Memory B cell (primary cell): ENCODE measurements around the gene TBC1D14.
"Not testable (repeated sequence)": the region's sequence is repeated elsewhere in the genome, so short reads cannot be mapped to it uniquely, and the experiment has no call there.

ENCODE experiments used
- ATAC-seq: fragments of 150-1000 bp; cut with Tn5 transposase; 2 replicates; pipeline ENCODE4 v1.10.0; 2021; ENCODE audit warnings: low read depth, mild to moderate bottlenecking, moderate library complexity
- DNase-seq, 2 donors: peaks; one replicate each; pipeline ENCODE4 v3.0.0; 2022; ENCODE audit warnings: low spot score in 2 of 2
- H3K27ac Mint-ChIP-seq: one replicate; pipeline ENCODE4 v1.8.0; 2022; ENCODE audit warnings: mild to moderate bottlenecking, moderate library complexity, mixed read lengths
- H3K27me3 Mint-ChIP-seq: one replicate; pipeline ENCODE4 v1.8.0; 2022; ENCODE audit warnings: mixed read lengths
- H3K36me3 Mint-ChIP-seq: one replicate; pipeline ENCODE4 v1.8.0; 2022; ENCODE audit warnings: mild to moderate bottlenecking, mixed read lengths
- H3K4me1 Mint-ChIP-seq: one replicate; pipeline ENCODE4 v1.8.0; 2022; ENCODE audit warnings: mixed read lengths
- H3K4me3 Mint-ChIP-seq: one replicate; pipeline ENCODE4 v1.8.0; 2022; ENCODE audit warnings: mild to moderate bottlenecking, moderate library complexity, mixed read lengths
- H3K9me3 Mint-ChIP-seq: one replicate; pipeline ENCODE4 v1.8.0; 2022; ENCODE audit warnings: mixed read lengths

Gene TBC1D14

GRCh38 chr4:6965329-6965728, 55.7 kb downstream of the TBC1D14 start:
- peaks cover 13% of the 10 kb centered on the region for H3K36me3 Mint-ChIP-seq
- peaks cover 52% of the 10 kb centered on the region for H3K4me1 Mint-ChIP-seq
- H3K9me3 Mint-ChIP-seq: no peaks in the 10 kb centered on the region
- H3K27ac Mint-ChIP-seq: no peak overlapping the region
- DNase-seq (no peak), ATAC-seq (no peak)
- no peak overlapping the region for H3K4me3 Mint-ChIP-seq
- no peaks in the 10 kb centered on the region for H3K27me3 Mint-ChIP-seq

- Mint-ChIP-seq H3K9me3 (no peaks in the 10 kb centered on the region), H3K27ac (no peak overlapping the region), H3K27me3 (no peaks in the 10 kb centered on the region), H3K4me1 (peaks cover 43% of the 10 kb centered on the region), H3K36me3 (peaks cover 17% of the 10 kb centered on the region), H3K4me3 (no peak overlapping the region)
- ATAC-seq: no peak
- DNase-seq: no peak
These were observed 58.3 kb downstream of the TBC1D14 start for GRCh38 chr4:6967846-6968340.

GRCh38 chr4:6968496-6968895, 58.9 kb downstream of the TBC1D14 start:
- Mint-ChIP-seq H3K4me1 (peaks cover 37% of the 10 kb centered on the region), H3K27ac (no peak overlapping the region), H3K4me3 (no peak overlapping the region)

GRCh38 chr4:6969826-6970800, 60.5 kb downstream of the TBC1D14 start:
- Mint-ChIP-seq H3K27ac (peak overlapping the region; percentile 89), H3K4me1 (peaks cover 33% of the 10 kb centered on the region), H3K4me3 (peak overlapping the region; percentile 24), H3K9me3 (no peaks in the 10 kb centered on the region), H3K27me3 (no peaks in the 10 kb centered on the region), H3K36me3 (peaks cover 17% of the 10 kb centered on the region)
- DNase-seq (no peak), ATAC-seq (peak; percentile 68)

More at GRCh38 chr4:6968496-6968895, 58.9 kb downstream of the TBC1D14 start:
- peaks cover 17% of the 10 kb centered on the region for H3K36me3 Mint-ChIP-seq
- H3K27me3 Mint-ChIP-seq: no peaks in the 10 kb centered on the region
- H3K9me3 Mint-ChIP-seq: no peaks in the 10 kb centered on the region
- ATAC-seq: no peak
- no peak for DNase-seq

GRCh38 chr4:6971536-6972374, 62.1 kb downstream of the TBC1D14 start:
- Mint-ChIP-seq H3K27ac (no peak overlapping the region), H3K36me3 (peaks cover 17% of the 10 kb centered on the region), H3K27me3 (no peaks in the 10 kb centered on the region), H3K4me3 (no peak overlapping the region), H3K4me1 (peaks cover 26% of the 10 kb centered on the region), H3K9me3 (no peaks in the 10 kb centered on the region)
- no peak for ATAC-seq
- no peak for DNase-seq

GRCh38 chr4:6972375-6972650, 62.7 kb downstream of the TBC1D14 start:
- no peak for ATAC-seq
- Mint-ChIP-seq H3K36me3 (peaks cover 17% of the 10 kb centered on the region), H3K27ac (peak overlapping the region; percentile 9), H3K4me1 (peaks cover 26% of the 10 kb centered on the region), H3K27me3 (no peaks in the 10 kb centered on the region), H3K4me3 (no peak overlapping the region), H3K9me3 (no peaks in the 10 kb centered on the region)
- no peak for DNase-seq

GRCh38 chr4:6972911-6973310, 63.3 kb downstream of the TBC1D14 start:
- no peak for ATAC-seq
- no peaks in the 10 kb centered on the region for H3K9me3 Mint-ChIP-seq
- H3K4me3 Mint-ChIP-seq: no peak overlapping the region
- DNase-seq: no peak
- peaks cover 15% of the 10 kb centered on the region for H3K36me3 Mint-ChIP-seq
- H3K4me1 Mint-ChIP-seq: peaks cover 26% of the 10 kb centered on the region
- H3K27ac Mint-ChIP-seq: peak overlapping the region; percentile 9
- H3K27me3 Mint-ChIP-seq: no peaks in the 10 kb centered on the region

- H3K4me1 Mint-ChIP-seq: peaks cover 19% of the 10 kb centered on the region
- H3K27ac Mint-ChIP-seq: peak overlapping the region; percentile 62
- no peaks in the 10 kb centered on the region for H3K9me3 Mint-ChIP-seq
- DNase-seq: peak; percentile 74 to 80
- peak; percentile 84 for ATAC-seq
- H3K27me3 Mint-ChIP-seq: no peaks in the 10 kb centered on the region
- H3K4me3 Mint-ChIP-seq: no peak overlapping the region
- peaks cover 7% of the 10 kb centered on the region for H3K36me3 Mint-ChIP-seq
These were observed 64.7 kb downstream of the TBC1D14 start for GRCh38 chr4:6974138-6974848.

- H3K9me3 Mint-ChIP-seq, H3K27ac Mint-ChIP-seq, DNase-seq, H3K36me3 Mint-ChIP-seq, H3K27me3 Mint-ChIP-seq, ATAC-seq, H3K4me1 Mint-ChIP-seq, H3K4me3 Mint-ChIP-seq: not testable (repeated sequence)
These were observed 68.2 kb downstream of the TBC1D14 start for GRCh38 chr4:6977846-6978245.

GRCh38 chr4:6983544-6984142, 74.0 kb downstream of the TBC1D14 start:
- no peaks in the 10 kb centered on the region for H3K27me3 Mint-ChIP-seq
- H3K27ac Mint-ChIP-seq: peak overlapping the region; percentile 17
- peaks cover 27% of the 10 kb centered on the region for H3K4me1 Mint-ChIP-seq
- ATAC-seq (no peak), DNase-seq (no peak)
- no peaks in the 10 kb centered on the region for H3K9me3 Mint-ChIP-seq
- no peak overlapping the region for H3K4me3 Mint-ChIP-seq
- peaks cover 3% of the 10 kb centered on the region for H3K36me3 Mint-ChIP-seq

GRCh38 chr4:6984612-6985425, 75.2 kb downstream of the TBC1D14 start:
- H3K4me1 Mint-ChIP-seq: peaks cover 36% of the 10 kb centered on the region
- peak overlapping the region; percentile 51 for H3K4me3 Mint-ChIP-seq
- H3K36me3 Mint-ChIP-seq: peaks cover 8% of the 10 kb centered on the region
- H3K27me3 Mint-ChIP-seq: no peaks in the 10 kb centered on the region
- DNase-seq (no peak), ATAC-seq (no peak)
- H3K27ac Mint-ChIP-seq: peak overlapping the region; percentile 94
- no peaks in the 10 kb centered on the region for H3K9me3 Mint-ChIP-seq

- Mint-ChIP-seq H3K27me3 (no peaks in the 10 kb centered on the region), H3K9me3 (no peaks in the 10 kb centered on the region), H3K27ac (peak overlapping the region; percentile 94), H3K4me3 (peak overlapping the region; percentile 90), H3K36me3 (peaks cover 8% of the 10 kb centered on the region), H3K4me1 (peaks cover 39% of the 10 kb centered on the region)
- ATAC-seq (peak; percentile 9), DNase-seq (no peak)
These were observed 76.6 kb downstream of the TBC1D14 start for GRCh38 chr4:6986072-6986780.
